Esophagus muscularis mucosa (tissue), 4 donors: ENCODE results near the gene EIF6.

Source experiments
- CTCF ChIP-seq, 3 experiments: fragments of 200-600 bp in 2 of 3; fragments of 450-650 bp in 1 of 3; sonication (generic) in 2 of 3; IDR thresholded peaks; one replicate each; pipeline ENCODE4 v1.5.1; 2017 to 2019; ENCODE audit warnings: antibody characterized with exemption in 3 of 3, mild to moderate bottlenecking in 2 of 3, moderate library complexity in 1 of 3
- EP300 ChIP-seq: sonication (generic); formaldehyde crosslinking; IDR thresholded peaks from one replicate; pipeline ENCODE4 v1.6.1; 2017; ENCODE audit warnings: antibody characterized with exemption
- POLR2A ChIP-seq: fragments of 450-650 bp; IDR thresholded peaks from one replicate; pipeline ENCODE4 v1.6.1; 2017; ENCODE audit warnings: antibody characterized with exemption, moderate library complexity, mild to moderate bottlenecking, low read depth

GRCh38 chr20:35296101-35296554 is 11.6 kb upstream of the EIF6 start:
- TF ChIP-seq CTCF (IDR thresholded peaks at IDR 0.05) (no peak), EP300 (no peak), POLR2A (no peak)
